ENCODE measurements around the gene ANKRD50.

Gene ANKRD50, protein sequence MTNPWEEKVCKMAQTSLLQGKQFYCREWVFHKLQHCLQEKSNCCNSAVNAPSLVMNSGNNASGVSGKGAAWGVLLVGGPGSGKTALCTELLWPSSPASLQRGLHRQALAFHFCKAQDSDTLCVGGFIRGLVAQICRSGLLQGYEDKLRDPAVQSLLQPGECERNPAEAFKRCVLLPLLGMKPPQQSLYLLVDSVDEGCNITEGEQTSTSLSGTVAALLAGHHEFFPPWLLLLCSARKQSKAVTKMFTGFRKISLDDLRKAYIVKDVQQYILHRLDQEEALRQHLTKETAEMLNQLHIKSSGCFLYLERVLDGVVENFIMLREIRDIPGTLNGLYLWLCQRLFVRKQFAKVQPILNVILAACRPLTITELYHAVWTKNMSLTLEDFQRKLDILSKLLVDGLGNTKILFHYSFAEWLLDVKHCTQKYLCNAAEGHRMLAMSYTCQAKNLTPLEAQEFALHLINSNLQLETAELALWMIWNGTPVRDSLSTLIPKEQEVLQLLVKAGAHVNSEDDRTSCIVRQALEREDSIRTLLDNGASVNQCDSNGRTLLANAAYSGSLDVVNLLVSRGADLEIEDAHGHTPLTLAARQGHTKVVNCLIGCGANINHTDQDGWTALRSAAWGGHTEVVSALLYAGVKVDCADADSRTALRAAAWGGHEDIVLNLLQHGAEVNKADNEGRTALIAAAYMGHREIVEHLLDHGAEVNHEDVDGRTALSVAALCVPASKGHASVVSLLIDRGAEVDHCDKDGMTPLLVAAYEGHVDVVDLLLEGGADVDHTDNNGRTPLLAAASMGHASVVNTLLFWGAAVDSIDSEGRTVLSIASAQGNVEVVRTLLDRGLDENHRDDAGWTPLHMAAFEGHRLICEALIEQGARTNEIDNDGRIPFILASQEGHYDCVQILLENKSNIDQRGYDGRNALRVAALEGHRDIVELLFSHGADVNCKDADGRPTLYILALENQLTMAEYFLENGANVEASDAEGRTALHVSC (N-terminal part only)

DNA sequence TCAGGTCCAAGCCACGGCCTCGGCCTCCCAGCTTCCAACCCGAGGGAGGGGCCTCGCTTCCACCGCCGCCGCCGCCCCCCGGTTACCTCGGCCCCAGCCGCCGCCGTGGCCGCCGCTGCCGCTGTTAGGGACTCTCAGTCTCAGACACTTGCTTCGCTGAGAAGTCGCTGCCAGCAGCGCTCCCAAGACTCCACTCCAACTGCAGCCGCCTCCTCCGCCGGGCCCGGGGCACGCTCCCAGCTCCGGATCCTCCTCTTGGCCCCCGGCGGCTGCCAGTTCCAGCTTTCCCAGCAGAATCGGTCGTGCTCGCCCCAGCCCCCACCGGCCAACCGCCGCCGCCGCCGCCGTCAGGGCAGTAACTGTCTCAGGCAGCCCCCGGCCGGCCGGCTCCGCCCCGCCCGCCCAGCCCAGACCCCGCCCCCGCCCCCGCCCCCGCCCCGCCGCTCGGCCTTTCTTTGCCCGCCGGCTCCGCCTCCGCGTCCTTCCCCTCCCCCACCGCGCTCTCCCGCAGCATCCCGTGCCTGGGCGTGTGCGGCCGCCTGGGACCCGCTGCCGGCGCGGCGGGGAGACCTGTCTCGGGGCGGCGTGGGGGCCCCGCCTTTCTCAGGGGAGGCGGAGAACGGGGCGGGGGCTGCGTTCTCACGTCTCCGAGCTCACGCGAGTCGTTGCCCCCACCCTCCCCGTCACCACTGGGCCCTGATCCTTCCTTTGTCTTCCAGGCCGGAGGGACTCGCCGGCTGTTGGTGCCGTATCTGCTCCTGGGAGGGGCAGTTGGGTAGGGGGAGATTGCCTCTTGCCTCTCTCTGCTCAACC, at the start of gene ANKRD50:
Gene ANKRD50, minus strand, starts transcription at position 361 of the 813 bp plus-strand sequence. CDS start 2,221 bp downstream, outside the sequence.
- peak; percentile 82 for DNase-seq (ENCODE audit: low spot score)

DNA sequence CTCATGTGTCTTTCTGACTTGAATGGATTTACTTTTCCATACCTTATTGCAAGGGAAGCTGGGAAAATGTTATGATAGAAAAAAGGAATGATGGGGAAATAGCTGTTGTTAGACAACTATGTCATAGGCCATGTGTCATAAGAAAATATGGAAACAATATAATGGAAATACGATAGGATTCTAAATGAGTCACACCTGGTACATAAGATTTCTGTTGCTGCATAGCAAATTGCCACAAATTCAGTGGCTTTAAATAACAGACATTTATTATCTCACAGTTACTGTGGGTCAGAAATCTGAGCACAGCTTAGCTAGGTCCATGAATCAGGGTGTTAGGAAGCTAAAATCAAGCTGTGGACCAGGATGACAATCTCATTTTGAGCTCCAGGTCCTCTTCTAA, 44.6 kb upstream of the ANKRD50 start:
- DNase-seq (ENCODE audit: low spot score): no peak

DNA sequence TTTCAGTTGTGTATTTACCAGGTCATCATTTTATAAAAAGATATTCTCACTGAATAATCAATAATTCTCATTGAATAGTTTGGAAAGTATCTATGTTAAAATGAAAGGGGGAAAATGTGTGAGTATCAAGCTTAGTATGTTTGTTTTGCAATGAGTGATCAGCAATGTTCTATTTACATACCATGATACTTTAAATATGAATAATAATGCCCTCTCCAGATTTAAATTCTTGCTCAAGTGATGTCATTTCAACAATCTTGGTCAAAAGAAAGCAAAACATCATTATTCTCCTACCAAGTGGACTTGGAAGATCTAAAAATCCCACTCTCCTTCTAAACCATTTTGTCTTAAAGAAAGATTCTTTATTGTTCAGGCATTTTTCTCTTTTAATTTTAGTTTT, 42.1 kb upstream of the ANKRD50 start:
- no peak for DNase-seq (ENCODE audit: low spot score)

DNA sequence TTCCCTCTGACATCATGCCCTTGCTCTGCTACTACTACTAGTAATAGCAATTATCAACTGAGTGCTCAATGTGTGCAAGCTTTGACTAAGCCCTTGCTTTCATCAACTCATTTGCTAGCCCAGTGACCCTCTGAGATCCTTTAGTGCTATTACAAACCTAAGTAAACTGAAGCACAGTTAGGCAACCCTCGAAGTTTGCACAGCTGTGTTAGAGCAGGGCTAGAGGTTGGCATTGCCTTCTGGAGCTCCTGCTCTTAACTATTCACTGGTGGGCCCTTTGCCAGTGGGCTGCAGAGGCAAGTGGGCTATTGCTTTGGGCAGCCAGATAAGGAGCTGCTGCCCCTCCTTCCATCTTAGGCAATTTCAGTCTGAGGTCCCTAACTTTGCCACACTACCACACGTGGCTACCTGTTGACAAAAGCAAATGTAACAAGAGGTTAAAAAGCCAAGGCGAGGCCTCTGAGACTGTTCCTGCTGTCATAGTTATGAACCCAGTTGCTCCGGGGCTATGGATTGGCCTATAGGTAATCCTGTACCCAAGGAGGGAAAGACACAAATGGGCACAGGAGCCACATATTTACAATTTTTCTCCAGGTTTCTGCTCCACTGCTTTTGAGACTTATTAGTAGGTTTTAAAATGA, 41.5 kb upstream of the ANKRD50 start:
- DNase-seq (ENCODE audit: low spot score): no peak

DNA sequence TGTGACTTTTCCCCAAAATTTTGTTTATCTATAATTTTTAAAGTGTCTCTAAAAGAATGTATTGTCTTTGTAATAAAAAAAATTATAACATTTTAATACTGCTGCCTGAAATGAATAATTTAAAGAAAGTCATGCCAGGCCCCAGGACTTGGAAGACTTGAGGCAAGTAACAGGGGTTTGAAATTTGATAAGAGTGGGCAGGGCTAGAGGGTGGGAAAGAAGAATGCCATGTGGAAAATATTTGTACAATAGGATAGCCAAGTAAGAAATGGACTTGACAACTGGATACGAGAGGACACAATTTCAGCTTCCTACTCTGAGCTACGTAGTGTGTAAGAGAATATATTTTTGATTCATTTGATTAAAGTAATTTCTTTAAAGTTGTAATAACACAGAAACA, 36.9 kb upstream of the ANKRD50 start:
- no peak for DNase-seq (ENCODE audit: low spot score)

DNA sequence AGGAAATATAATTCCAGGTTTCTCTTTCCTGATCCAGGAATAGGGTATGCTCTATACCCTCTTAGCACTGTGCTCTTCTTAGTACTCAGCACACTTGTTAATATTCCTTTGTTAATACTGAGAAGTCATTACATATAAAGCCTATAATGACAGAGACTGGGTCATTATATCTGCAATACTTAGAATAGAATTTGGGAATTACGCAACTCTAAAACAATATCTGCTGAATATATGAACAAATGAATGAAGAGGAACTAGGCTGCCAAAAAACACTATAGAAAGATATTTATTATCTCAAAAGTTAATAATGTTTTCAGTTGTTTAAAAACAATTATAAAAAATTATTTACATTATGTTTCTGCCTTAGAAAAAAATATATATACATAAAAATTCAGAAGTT, 36.4 kb upstream of the ANKRD50 start:
- DNase-seq (ENCODE audit: low spot score): no peak

DNA sequence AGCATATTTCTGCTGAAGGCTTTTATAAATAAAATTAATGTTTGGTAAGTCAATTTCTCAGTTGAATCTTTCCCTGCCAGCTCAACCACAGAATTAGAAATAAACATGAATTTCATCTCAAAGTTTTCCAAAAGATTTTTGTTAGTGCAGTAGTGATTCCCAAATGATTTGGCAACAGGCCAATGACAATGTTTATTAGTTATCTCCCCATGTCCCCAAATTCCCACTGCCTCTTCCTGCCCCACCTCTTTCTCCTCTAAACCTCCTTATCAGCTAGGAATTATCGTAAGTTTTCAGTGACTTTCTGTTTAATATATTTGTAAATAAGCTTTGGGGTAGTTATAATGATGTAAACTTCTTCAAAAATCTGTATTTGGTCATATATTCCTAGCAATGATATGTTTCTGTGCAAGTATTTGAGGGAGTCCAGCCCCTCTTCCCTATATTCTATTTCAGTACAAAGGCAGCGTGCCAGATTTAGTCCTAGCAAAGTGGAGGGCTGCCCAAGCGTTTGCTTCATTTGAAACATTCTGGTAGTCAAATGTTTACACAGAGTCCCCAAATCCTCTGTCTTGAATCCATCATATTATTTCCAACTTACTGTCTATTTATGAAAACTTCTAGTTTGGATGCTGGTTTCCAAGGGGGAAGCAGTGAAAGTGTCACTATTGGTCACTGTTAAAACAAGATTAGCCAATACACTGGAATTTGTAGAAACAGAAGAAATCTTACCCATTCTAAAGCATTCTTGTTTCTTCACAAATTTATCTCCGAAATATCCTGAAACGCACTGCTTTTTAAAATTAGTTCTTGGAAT, 33.7 kb upstream of the ANKRD50 start:
- DNase-seq (ENCODE audit: low spot score): no peak

DNA sequence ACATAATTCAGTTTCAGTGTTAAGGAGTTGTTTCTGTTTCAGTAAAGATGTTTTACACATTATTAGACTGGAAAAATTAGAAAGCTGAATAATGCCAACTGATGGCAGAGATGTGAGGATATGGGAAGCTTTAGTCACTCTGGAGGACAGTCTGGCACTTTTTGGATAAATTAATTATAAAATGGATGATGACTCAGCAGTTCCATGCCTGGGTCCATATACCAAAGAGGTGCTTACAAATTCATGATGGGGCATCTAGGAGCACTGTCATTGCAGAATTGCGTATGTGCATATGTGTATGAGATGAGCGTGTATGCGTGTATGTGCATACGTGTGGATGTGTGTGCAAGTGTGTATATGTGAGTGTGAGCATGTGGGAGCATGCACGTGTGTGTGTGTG, 31.2 kb upstream of the ANKRD50 start:
- no peak for DNase-seq (ENCODE audit: low spot score)

DNA sequence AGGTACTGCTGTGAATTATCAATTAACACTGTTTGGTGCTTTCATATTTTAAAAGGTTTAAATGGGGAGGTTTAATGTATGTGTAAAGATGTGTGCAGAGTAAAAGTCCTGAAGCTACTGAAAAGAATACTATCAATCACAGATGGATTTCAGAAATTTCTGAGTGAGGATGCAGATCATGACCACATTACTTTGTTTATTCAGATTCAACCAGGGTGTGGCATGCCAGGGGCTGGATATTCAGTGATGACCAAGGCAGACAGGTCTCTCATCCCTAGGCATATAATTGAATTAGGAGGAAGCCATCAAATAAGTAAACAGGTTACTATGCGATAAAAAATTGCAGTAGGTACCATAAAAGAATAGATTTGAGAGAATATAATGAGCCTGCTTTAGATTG, 28.0 kb upstream of the ANKRD50 start:
- DNase-seq (ENCODE audit: low spot score): no peak

DNA sequence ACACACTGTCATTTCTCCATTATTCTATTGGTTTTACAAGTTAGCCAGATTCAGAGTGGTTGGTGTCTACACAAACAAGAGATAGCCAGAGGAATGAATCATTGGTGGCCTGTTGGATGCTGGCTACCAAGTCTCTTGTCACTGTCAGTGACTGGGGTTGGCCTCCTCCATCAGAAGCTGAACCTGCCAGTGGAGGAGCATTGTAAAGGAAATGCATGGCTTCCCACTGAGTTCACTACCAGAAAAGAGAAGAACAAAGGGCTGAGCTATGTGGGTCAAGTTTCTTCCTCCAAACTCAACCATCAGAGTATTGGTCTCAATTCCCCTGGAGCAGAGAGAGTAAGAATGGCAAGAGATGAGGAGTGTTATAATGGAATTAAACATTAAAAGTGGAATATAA, 26.5 kb upstream of the ANKRD50 start:
- no peak for DNase-seq (ENCODE audit: low spot score)

DNA sequence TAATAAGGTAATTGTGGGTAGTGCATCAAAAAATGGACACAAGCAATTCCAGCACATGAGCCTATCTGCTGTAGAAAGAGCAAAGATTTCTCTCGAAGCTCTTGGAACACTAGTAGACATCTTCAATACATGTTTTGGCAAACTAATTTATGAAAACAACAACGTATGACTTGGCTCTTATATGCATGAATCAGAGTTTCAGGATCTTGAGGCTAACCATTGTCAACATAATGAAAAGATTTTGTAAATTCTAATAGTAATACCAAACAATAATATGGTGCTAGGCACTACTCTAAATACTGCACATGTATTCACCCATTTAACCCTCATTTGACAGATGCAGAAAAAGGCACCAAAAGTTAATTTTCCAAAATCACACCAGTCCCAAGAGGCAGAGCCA, 25.1 kb upstream of the ANKRD50 start:
- DNase-seq (ENCODE audit: low spot score): no peak

DNA sequence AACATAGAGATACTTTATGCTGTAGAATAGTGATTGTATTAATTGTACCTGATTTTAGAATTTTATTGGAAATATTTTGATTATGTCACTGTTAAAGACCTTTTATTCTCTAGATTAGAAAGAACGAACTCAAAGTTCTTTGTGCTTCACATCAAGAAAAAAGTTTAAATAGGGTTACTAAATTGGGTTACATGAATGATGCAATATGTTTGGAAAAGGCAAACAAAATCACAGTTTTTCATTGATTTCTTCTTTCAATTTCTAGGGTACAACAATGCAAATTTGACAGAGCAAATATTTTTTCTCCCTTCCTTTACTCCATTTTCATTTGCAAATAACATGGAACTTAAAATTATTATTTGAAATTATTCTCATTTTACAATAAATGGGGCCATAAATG, 24.0 kb upstream of the ANKRD50 start:
- DNase-seq (ENCODE audit: low spot score): no peak

DNA sequence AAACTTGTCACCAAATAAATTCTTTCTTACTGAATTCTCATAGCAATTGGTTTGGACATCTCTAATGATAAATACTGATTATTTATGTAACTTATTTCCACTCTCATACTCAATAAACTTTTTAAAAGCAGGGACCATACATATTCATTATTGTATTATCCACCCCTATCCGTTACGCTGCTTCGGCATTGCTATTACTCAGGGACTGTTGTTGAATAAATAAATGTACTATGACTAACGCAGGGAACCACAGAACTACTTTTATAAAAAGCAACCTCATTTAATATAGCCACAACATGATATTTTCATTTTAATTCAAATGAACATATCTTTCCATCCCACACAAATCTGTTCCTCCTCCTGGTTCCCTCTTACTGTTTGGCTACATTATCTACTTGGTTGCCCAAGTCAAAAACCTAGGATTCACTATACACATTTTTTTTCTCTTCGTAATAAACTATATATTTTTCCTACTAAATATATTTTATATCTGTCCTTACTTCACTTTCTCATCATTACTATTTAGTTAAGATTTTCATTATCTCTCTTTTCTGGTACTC, 14.9 kb upstream of the ANKRD50 start:
- no peak for DNase-seq (ENCODE audit: low spot score)

DNA sequence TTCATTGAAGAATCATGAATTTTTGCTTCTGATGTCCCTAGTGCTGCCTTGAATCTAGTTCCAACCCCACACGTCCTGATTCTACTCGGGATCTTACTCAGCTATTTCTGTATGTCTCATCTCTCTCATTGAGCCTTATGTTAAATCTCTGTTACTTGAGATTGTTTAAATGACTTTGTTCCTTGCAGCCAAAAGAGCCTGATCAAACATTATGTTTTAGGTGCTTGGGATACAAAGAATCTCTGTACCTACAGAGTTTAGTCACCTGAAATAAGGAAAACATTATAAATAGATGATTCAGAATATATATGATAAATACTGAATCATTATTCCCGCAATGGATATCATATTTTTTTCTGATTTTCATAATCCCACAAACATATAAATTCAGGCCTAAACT, 13.7 kb upstream of the ANKRD50 start:
- DNase-seq (ENCODE audit: low spot score): no peak

DNA sequence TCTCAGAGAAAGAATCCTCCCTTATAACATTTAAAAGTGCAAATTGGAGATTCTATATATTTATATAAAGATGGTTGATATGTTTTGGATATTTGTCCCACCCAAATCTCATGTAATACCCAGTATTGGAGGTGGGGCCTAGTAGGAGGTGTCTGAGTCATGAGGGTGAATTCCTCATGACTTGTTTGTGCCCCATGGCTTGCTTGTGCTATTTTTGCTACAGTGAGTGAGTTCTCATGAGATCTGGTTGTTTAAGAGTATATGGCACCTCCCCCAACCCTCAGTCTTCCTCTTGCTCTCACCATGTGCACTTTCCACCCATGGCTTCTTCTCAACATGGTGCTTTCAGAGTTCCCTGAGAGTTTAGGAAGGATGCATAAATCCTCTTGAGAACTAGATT, 9.5 kb upstream of the ANKRD50 start:
- no peak for DNase-seq (ENCODE audit: low spot score)

DNA sequence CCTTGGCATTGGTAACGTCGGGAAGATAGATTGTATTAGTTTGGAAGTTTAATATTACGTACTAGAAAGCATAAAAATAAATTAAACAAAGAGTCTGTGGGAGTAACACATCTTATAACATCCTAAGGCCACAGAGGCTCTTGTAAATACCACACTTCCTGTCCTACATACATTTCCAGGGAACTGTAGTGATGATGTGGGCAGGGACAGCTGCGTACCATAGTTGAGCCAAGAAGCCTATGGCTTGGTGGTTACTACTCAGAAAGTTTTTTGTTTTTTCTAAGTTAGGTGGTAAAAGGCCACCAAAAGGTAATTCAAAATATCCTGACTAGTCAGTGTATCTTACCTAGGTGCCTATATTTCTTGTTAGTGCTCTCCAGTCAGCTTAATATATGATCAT, 4.6 kb upstream of the ANKRD50 start:
- DNase-seq (ENCODE audit: low spot score): no peak

DNA sequence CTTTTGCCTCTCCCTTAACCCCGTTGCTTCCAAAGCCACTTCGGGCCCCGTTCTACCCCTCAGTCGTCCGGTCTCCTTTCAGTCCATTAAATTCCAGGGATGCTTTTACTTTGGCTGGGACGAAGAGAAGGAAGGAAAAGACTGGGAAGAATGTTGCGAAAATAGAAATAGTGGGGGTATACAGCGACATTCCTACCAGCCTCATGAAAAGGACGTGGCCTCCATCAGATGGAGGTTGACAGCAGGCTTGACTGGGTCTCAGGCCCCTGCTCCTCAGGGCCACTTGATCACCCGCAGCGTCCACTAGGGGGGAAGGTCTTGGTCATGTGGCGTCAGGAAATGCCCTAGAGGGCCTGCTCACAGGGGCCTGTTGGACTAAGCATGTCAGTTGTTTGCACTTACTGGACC, 657 bp upstream of the ANKRD50 start:
- peak; percentile 47 for DNase-seq (ENCODE audit: low spot score)

DNA sequence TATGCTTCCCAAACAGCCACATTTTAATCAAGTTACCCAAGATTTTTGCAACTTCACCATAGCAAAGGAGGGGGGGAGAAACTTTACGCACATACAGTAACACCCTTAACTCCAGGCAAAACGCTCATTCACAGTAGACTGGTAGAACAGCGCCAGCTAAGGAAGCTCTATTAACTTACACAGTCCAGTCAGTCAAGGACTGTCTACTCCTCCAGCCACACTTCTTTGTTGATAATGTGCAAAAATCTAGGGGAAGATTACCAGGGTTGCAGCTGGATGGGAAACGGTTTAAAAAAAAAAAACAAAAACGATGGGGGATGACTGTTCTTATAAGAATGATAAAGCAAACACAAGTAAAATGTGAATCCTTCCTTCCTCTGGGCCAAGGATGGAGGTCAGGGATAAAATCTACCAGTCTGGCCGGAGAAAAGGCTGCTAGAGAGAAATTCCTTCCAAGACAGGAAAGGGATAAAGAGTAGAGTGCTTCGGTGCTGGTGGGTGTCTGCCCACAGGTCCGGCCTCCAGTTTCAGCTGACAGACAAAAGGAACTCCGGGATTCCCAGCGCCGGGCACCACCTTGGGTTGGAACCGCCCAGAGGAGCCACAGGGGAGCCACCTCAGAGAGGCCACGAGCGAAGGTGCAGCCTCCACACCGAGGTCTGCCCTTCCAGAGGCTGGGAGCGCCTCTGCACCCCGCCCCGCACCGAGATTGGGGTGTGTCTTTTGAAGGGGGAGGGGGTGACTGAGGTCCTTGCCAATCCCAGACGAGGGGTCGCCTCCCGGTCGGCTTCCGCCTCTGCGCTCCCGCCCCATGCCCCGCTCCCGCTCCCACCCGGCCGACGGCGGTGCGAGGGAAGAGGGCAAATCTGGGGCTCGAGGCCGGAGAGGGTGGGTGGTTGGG, 811 bp downstream of the ANKRD50 start:
- peak; percentile 61 for DNase-seq (ENCODE audit: low spot score)

DNA sequence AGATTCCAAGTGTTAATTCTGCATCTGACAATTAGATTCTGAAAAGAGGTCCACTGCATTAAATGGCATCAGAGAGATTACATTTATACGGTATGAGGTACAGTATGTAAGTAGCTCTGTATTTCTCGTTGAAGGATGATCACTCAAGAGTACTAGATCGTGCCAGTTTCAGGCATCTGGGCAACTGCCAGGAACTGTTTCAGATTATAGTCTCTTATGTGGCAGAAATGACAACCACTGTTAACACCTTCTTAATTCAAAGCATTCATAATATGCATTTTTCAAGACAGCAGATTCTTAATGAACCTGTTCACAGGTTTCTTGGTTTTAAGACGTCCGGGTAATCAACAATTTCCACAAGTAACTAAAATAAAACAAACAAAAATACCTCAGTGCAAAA, 1.6 kb downstream of the ANKRD50 start:
- DNase-seq (ENCODE audit: low spot score): no peak
